CD4-positive, alpha-beta memory T cell (primary cell): Measurements from ENCODE around the gene TLR5. TPM values are rescaled to one million over a fixed set of nuclear protein-coding genes. Genes with fewer than 3 reads are reported as not detected.
A peak's percentile ranks its signal among the peaks of the same experiment; 100 is the strongest.

Source experiments
- CTCF ChIA-PET: fragments of 350-600 bp; sonication (Branson Sonifier 250); formaldehyde crosslinking; loops from one replicate; lab custom pipeline; 2021; ENCODE audit warnings: inconsistent platforms; ENCODE audit not compliant: partially characterized antibody; lab: Charles Lee
- POLR2A ChIA-PET: fragments of 350-600 bp; sonication (Branson Sonifier 250); formaldehyde crosslinking; loops from one replicate; lab custom pipeline; 2021; ENCODE audit not compliant: partially characterized antibody; lab: Charles Lee
- DNase-seq, 5 donors: peaks; one replicate each; pipeline versions ENCODE4 v3.0.0 to v3.0.0-alpha.2; 2020 to 2022; ENCODE audit warnings: mixed read lengths in 1 of 5
- H3K27ac ChIP-seq: one replicate; pipeline ENCODE4 v1.7.0; 2013; ENCODE audit warnings: low read depth, low read length
- H3K27me3 ChIP-seq: 2 replicates; pipeline ENCODE4 v1.7.0; 2013; ENCODE audit warnings: mild to moderate bottlenecking, low read length, moderate library complexity; ENCODE audit not compliant: insufficient read depth
- H3K36me3 ChIP-seq: 2 replicates; pipeline ENCODE4 v1.7.0; 2013; ENCODE audit warnings: mild to moderate bottlenecking, low read length, moderate library complexity; ENCODE audit not compliant: insufficient read depth
- H3K4me1 ChIP-seq: 2 replicates; pipeline ENCODE4 v1.7.0; 2013; ENCODE audit warnings: mild to moderate bottlenecking, low read length, moderate library complexity; ENCODE audit not compliant: insufficient read depth
- H3K4me3 ChIP-seq, 2 donors: one replicate each; pipeline ENCODE4 v1.7.0; 2013; ENCODE audit warnings: low read length in 2 of 2, mild to moderate bottlenecking in 1 of 2
- H3K9me3 ChIP-seq, 2 donors: one replicate each; pipeline ENCODE4 v1.7.0; 2013; ENCODE audit warnings: low read length in 2 of 2, control low read depth in 1 of 2; ENCODE audit not compliant: control insufficient read depth in 1 of 2
- H3K27ac Mint-ChIP-seq, 7 donors: one replicate each; pipeline ENCODE4 v1.8.0; 2020 to 2021; ENCODE audit warnings: mixed read lengths in 7 of 7, mild to moderate bottlenecking in 6 of 7, inconsistent platforms in 3 of 7, moderate library complexity in 3 of 7
- H3K27me3 Mint-ChIP-seq, 2 donors: one replicate each; pipeline ENCODE4 v1.8.0; 2020 to 2021; ENCODE audit warnings: mixed read lengths in 2 of 2
- H3K36me3 Mint-ChIP-seq, 2 donors: one replicate each; pipeline ENCODE4 v1.8.0; 2020 to 2021; ENCODE audit warnings: mixed read lengths in 2 of 2, inconsistent platforms in 1 of 2, mild to moderate bottlenecking in 1 of 2
- H3K4me1 Mint-ChIP-seq, 4 donors: one replicate each; pipeline ENCODE4 v1.8.0; 2020 to 2021; ENCODE audit warnings: mixed read lengths in 4 of 4, mild to moderate bottlenecking in 1 of 4
- H3K4me3 Mint-ChIP-seq, 8 donors: one replicate each; pipeline ENCODE4 v1.8.0; 2020 to 2021; ENCODE audit warnings: mixed read lengths in 8 of 8, mild to moderate bottlenecking in 7 of 8, moderate library complexity in 6 of 8, inconsistent platforms in 3 of 8
- H3K9me3 Mint-ChIP-seq, 8 donors: one replicate each; pipeline ENCODE4 v1.8.0; 2020 to 2021; ENCODE audit warnings: mixed read lengths in 8 of 8, mild to moderate bottlenecking in 5 of 8, inconsistent platforms in 3 of 8, moderate library complexity in 1 of 8
- intact Hi-C: fragments of 100-400 bp; cut with micrococcal nuclease; formaldehyde crosslinking; loops from one replicate; pipeline ENCODE4 v1.15.1; 2023
- polyA plus RNA-seq, 2 donors: library from polyadenylated mRNA; unstranded; fragments of 300-500 nt; fragmentation: Illumina TruSeq; gene quantifications; one replicate each; pipeline ENCODE4 v1.2.3, GENCODE V29; 2021
- total RNA-seq, 2 experiments: library from RNA; stranded (reverse); gene quantifications; one replicate each; pipeline ENCODE4 v1.2.3, GENCODE V29; 2021

TLR5 gene
- total and polyA plus RNA-seq, 4 experiments from 2014 or later = 1.4 to 7.1 (median 4.4) TPM

GRCh38 chr1:223083831-223084230 is 59.2 kb downstream of the TLR5 start:
- ChIA-PET POLR2A (no interaction called here), CTCF (no interaction called here)
- DNase-seq = no peak
- H3K4me3 Mint-ChIP-seq = no peak overlapping the region
- Histone ChIP-seq H3K36me3 (no peaks in the 10 kb centered on the region), H3K4me3 (no peak overlapping the region), H3K27me3 (no peaks in the 10 kb centered on the region), H3K9me3 (no peaks in the 10 kb centered on the region), H3K27ac (no peak overlapping the region), H3K4me1 (peaks cover 4% of the 10 kb centered on the region)
- peaks cover 0 to 10% (median 2%) of the 10 kb centered on the region in 4 donors for H3K4me1 Mint-ChIP-seq
- no peaks in the 10 kb centered on the region for H3K9me3 Mint-ChIP-seq
- no peaks in the 10 kb centered on the region for H3K36me3 Mint-ChIP-seq
- intact Hi-C loops = no loop called here
- H3K27me3 Mint-ChIP-seq = peaks cover 0 to 3% of the 10 kb centered on the region in 2 donors
- no peak overlapping the region for H3K27ac Mint-ChIP-seq

GRCh38 chr1:223082914-223083313 is 60.1 kb downstream of the TLR5 start:
- Mint-ChIP-seq H3K4me3 (peak overlapping the region in 1 of 8 donors; percentile 57), H3K36me3 (no peaks in the 10 kb centered on the region), H3K27ac (no peak overlapping the region), H3K9me3 (no peaks in the 10 kb centered on the region), H3K4me1 (peaks cover 0 to 7% (median 2%) of the 10 kb centered on the region in 4 donors), H3K27me3 (peaks cover 2 to 6% of the 10 kb centered on the region in 2 donors)
- DNase-seq = no peak
- Histone ChIP-seq H3K4me1 (peaks cover 4% of the 10 kb centered on the region), H3K4me3 (no peak overlapping the region), H3K27ac (no peak overlapping the region), H3K27me3 (no peaks in the 10 kb centered on the region), H3K36me3 (no peaks in the 10 kb centered on the region), H3K9me3 (no peaks in the 10 kb centered on the region)
- CTCF ChIA-PET = interaction anchor here (0.8 to 3.1 kb wide), 2 partner anchors 13 to 618 kb away, joined by 3 to 16 read pairs; no protein-coding TSS in a partner anchor
- POLR2A ChIA-PET = no interaction called here
- intact Hi-C loops = no loop called here

GRCh38 chr1:223081181-223081994 is 61.7 kb downstream of the TLR5 start:
- POLR2A ChIA-PET = no interaction called here
- DNase-seq = peak; percentile 56 to 70 (median 64)
- H3K9me3 ChIP-seq = no peaks in the 10 kb centered on the region
- no peaks in the 10 kb centered on the region for H3K27me3 ChIP-seq
- CTCF ChIA-PET = interaction anchor here (0.6 to 3.1 kb wide), 11 partner anchors 8 to 618 kb away, joined by 3 to 16 read pairs (median 4); partner anchors contain the start of gene FAM177B
- Mint-ChIP-seq H3K27ac (peak overlapping the region in 1 of 7 donors; percentile 48), H3K27me3 (peaks cover 2 to 8% of the 10 kb centered on the region in 2 donors), H3K4me3 (peak overlapping the region; percentile 48 to 78 (median 68)), H3K36me3 (no peaks in the 10 kb centered on the region), H3K4me1 (peaks cover 0 to 2% (median 0%) of the 10 kb centered on the region in 4 donors), H3K9me3 (no peaks in the 10 kb centered on the region)
- no peaks in the 10 kb centered on the region for H3K36me3 ChIP-seq
- H3K4me3 ChIP-seq = peak overlapping the region in 1 of 2 donors; percentile 44
- H3K27ac ChIP-seq = no peak overlapping the region
- peaks cover 4% of the 10 kb centered on the region for H3K4me1 ChIP-seq
- intact Hi-C loops = loop anchor here (1.0 kb wide), 1 partner anchor 289 kb away; no protein-coding TSS in a partner anchor

GRCh38 chr1:223079498-223079897 is 63.5 kb downstream of the TLR5 start:
- peaks cover 4% of the 10 kb centered on the region for H3K4me1 ChIP-seq
- no peak for DNase-seq
- H3K4me3 Mint-ChIP-seq = no peak overlapping the region
- H3K9me3 ChIP-seq = no peaks in the 10 kb centered on the region
- no peaks in the 10 kb centered on the region for H3K9me3 Mint-ChIP-seq
- ChIA-PET CTCF (interaction anchor here (3.1 kb wide), 1 partner anchor 10 kb away, joined by 15 read pairs; no protein-coding TSS in a partner anchor), POLR2A (no interaction called here)
- H3K4me3 ChIP-seq = no peak overlapping the region
- peaks cover 7 to 14% of the 10 kb centered on the region in 2 donors for H3K27me3 Mint-ChIP-seq
- peaks cover 0 to 2% (median 0%) of the 10 kb centered on the region in 4 donors for H3K4me1 Mint-ChIP-seq
- no peaks in the 10 kb centered on the region for H3K36me3 Mint-ChIP-seq
- H3K27ac ChIP-seq = no peak overlapping the region
- no peaks in the 10 kb centered on the region for H3K27me3 ChIP-seq
- no peaks in the 10 kb centered on the region for H3K36me3 ChIP-seq
- intact Hi-C loops = no loop called here
- H3K27ac Mint-ChIP-seq = no peak overlapping the region

DNA sequence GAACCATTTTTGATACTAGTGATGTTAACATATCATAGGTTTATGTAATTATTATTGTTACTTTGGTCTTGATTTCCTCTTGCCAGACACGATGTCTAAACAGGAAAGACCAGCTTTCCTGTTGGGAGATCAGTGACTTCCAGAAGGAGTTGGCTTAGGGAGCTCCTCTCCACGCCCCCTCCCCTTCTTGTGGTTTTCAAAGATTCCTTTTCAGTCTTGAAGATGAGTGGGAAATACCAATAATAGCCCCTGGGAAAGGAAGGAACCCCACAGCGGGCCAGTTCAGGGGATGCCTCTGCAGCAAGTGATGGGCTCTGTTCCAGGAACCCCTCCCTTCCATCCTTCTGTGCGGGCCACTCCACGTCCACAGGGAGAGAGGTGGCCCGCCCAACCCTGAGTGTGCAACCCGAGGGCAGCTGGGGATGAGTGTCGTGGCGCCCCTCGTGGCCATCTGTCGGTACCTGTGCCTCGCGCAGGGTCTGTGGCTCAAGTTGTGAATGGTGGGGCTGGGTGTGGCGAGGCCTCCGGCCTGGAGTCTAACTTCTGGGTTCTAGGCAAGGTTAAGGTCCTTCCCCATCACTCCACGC is 65.7 kb downstream of the TLR5 start:
- Mint-ChIP-seq H3K4me3 (no peak overlapping the region), H3K27me3 (peaks cover 12 to 14% of the 10 kb centered on the region in 2 donors), H3K9me3 (no peaks in the 10 kb centered on the region), H3K36me3 (no peaks in the 10 kb centered on the region), H3K4me1 (peaks cover 0 to 2% (median 0%) of the 10 kb centered on the region in 4 donors), H3K27ac (no peak overlapping the region)
- Histone ChIP-seq H3K4me3 (no peak overlapping the region), H3K4me1 (peaks cover 4% of the 10 kb centered on the region), H3K27me3 (no peaks in the 10 kb centered on the region), H3K9me3 (no peaks in the 10 kb centered on the region), H3K36me3 (no peaks in the 10 kb centered on the region), H3K27ac (no peak overlapping the region)
- CTCF ChIA-PET = interaction anchor here (1.1 kb wide), 1 partner anchor 17 kb away, joined by 3 read pairs; no protein-coding TSS in a partner anchor
- no peak for DNase-seq
- intact Hi-C loops = no loop called here
- POLR2A ChIA-PET = no interaction called here

DNA sequence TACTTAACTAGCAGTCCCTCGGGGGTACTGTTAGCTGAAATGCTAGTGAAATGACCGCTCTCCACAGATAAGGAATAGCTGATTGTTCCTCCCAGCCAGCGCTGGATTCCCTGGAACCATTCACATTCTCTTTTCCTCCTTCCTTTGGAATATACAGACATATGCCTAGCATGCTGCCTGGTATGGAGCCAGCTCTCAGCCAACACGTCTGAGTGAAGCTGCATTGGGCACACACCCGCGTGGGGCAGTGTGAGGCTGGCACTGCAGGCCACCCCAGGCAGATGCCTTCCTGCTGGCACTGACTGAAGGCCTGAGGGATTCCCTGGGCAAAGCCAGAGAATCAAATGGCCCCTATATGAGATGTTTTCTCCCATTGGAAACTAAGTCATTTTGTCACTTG is 66.7 kb downstream of the TLR5 start:
- Histone ChIP-seq H3K27ac (no peak overlapping the region), H3K36me3 (no peaks in the 10 kb centered on the region), H3K27me3 (no peaks in the 10 kb centered on the region), H3K4me3 (no peak overlapping the region), H3K9me3 (no peaks in the 10 kb centered on the region), H3K4me1 (peaks cover 4% of the 10 kb centered on the region)
- DNase-seq = no peak
- Mint-ChIP-seq H3K27me3 (peaks cover 12% of the 10 kb centered on the region in 2 donors), H3K9me3 (peaks cover 0 to 2% (median 0%) of the 10 kb centered on the region in 8 donors), H3K4me1 (peaks cover 0 to under 1% (median 0%) of the 10 kb centered on the region in 4 donors), H3K27ac (no peak overlapping the region), H3K4me3 (no peak overlapping the region), H3K36me3 (no peaks in the 10 kb centered on the region)
- intact Hi-C loops = no loop called here
- ChIA-PET POLR2A (no interaction called here), CTCF (interaction anchor here (1.1 kb wide), 1 partner anchor 16 kb away, joined by 3 read pairs; no protein-coding TSS in a partner anchor)

DNA sequence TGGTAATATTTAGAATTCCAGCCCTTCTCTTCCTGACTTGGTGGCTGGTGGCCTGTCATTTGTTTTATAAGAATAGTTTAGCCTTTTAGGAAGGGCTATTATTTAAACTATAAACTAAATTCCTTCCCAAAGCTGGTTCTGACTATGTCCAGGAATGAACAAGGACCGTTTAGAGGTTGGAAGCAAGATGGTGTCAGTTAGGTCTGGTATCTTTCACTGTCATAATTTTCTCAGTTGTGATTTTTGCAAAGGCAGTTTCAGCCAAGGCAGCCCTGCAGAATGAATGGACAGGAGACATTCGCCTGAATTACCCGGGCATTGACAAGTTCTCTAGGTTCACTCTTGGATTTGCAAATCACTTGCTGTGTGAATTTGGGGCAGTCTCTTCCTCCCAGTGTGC is 67.2 kb downstream of the TLR5 start:
- H3K27me3 Mint-ChIP-seq = peaks cover 12% of the 10 kb centered on the region in 2 donors
- H3K4me3 Mint-ChIP-seq = no peak overlapping the region
- POLR2A ChIA-PET = no interaction called here

More for the DNA sequence above, 67.2 kb downstream of the TLR5 start:
- Mint-ChIP-seq H3K36me3 (no peaks in the 10 kb centered on the region), H3K9me3 (peaks cover 0 to 2% (median 0%) of the 10 kb centered on the region in 8 donors), H3K4me1 (no peaks in the 10 kb centered on the region), H3K27ac (no peak overlapping the region)
- H3K9me3 ChIP-seq = no peaks in the 10 kb centered on the region
- no peaks in the 10 kb centered on the region for H3K36me3 ChIP-seq
- intact Hi-C loops = no loop called here
- CTCF ChIA-PET = no interaction called here
- DNase-seq = no peak
- no peak overlapping the region for H3K27ac ChIP-seq
- H3K4me3 ChIP-seq = no peak overlapping the region
- H3K27me3 ChIP-seq = no peaks in the 10 kb centered on the region
- H3K4me1 ChIP-seq = no peaks in the 10 kb centered on the region
